H1 (cell line): Measurements from ENCODE around the gene SART1. TPM values are rescaled to one million over a fixed set of nuclear protein-coding genes. Genes with fewer than 3 reads are reported as not detected.

Source experiments
- CTCF ChIA-PET: fragments of 300-600 bp; sonication (Branson Sonifier 250); formaldehyde crosslinking; loops from one replicate; lab custom pipeline; 2021; ENCODE audit not compliant: partially characterized antibody; lab: Charles Lee
- POLR2A ChIA-PET: fragments of 300-600 bp; sonication (Branson Sonifier 250); formaldehyde crosslinking; loops from one replicate; lab custom pipeline; 2021; ENCODE audit warnings: inconsistent platforms; ENCODE audit not compliant: partially characterized antibody; lab: Charles Lee
- DNase-seq, 2 experiments: peaks; one replicate each; pipeline versions ENCODE4 v3.0.0 to v3.0.0-alpha.2; 2010 to 2022; ENCODE audit warnings: low spot score in 2 of 2, low read depth in 1 of 2, mixed read lengths in 1 of 2
- FAIRE-seq: peaks from 2 replicates; lab custom pipeline; 2011; peaks lifted over from hg19 to GRCh38; lab: Jason Lieb, UNC
- H2AFZ ChIP-seq: 2 replicates; pipeline ENCODE4 v1.8.1; 2012; ENCODE audit warnings: low read length, inconsistent platforms
- H2AK5ac ChIP-seq: 2 replicates; pipeline ENCODE4 v1.6.1; 2013; ENCODE audit warnings: low read depth, low read length
- H2BK120ac ChIP-seq: replicated peaks from 2 replicates; pipeline ENCODE3; 2013; ENCODE audit warnings: low read depth, low read length, inconsistent platforms
- H2BK12ac ChIP-seq: 2 replicates; pipeline ENCODE4 v1.6.1; 2013; ENCODE audit warnings: low read depth, low read length
- H2BK15ac ChIP-seq: 2 replicates; pipeline ENCODE4 v1.6.1; 2013; ENCODE audit warnings: low read length
- H2BK20ac ChIP-seq: 2 replicates; pipeline ENCODE4 v1.6.1; 2013; ENCODE audit warnings: low read length
- H2BK5ac ChIP-seq: 2 replicates; pipeline ENCODE4 v1.6.1; 2013; ENCODE audit warnings: low read depth, low read length
- H3K14ac ChIP-seq: 2 replicates; pipeline ENCODE4 v1.6.1; 2013; ENCODE audit warnings: inconsistent platforms; ENCODE audit not compliant: insufficient read length
- H3K18ac ChIP-seq: 2 replicates; pipeline ENCODE4 v1.6.1; 2013; ENCODE audit warnings: low read length; ENCODE audit errors: extremely low read depth
- H3K23ac ChIP-seq: 2 replicates; pipeline ENCODE4 v1.6.1; 2013; ENCODE audit warnings: inconsistent platforms; ENCODE audit not compliant: insufficient read length
- H3K23me2 ChIP-seq: 2 replicates; pipeline ENCODE4 v1.6.1; 2013; ENCODE audit warnings: low read depth, low read length
- H3K27ac ChIP-seq: 2 replicates; pipeline ENCODE4 v1.6.1; 2011; ENCODE audit warnings: low read depth, low read length, inconsistent platforms
- H3K27me3 ChIP-seq, 4 experiments: replicated peaks in 1 of 4; 1 replicate in 1 of 4; 2 replicates in 3 of 4; pipeline versions ENCODE4 v1.6.1 to v1.8.1; 2011 to 2013; ENCODE audit warnings: low read length in 3 of 4, mild to moderate bottlenecking in 3 of 4, inconsistent platforms in 2 of 4, mixed read lengths in 2 of 4, moderate library complexity in 1 of 4; ENCODE audit not compliant: control insufficient read depth in 3 of 4, insufficient read depth in 3 of 4; ENCODE audit errors: extremely low read depth in 1 of 4
- H3K36me3 ChIP-seq, 4 experiments: 2 replicates each; pipeline versions ENCODE4 v1.6.1 to v1.8.1; 2011 to 2013; ENCODE audit warnings: mild to moderate bottlenecking in 4 of 4, low read length in 3 of 4, moderate library complexity in 2 of 4, control low read depth in 1 of 4, inconsistent platforms in 1 of 4; ENCODE audit not compliant: insufficient read depth in 4 of 4, control insufficient read depth in 2 of 4
- H3K4ac ChIP-seq: replicated peaks from 2 replicates; pipeline ENCODE3; 2013; ENCODE audit warnings: low read length, low read depth, mixed read lengths, inconsistent platforms; ENCODE audit not compliant: insufficient read length
- H3K4me1 ChIP-seq, 4 experiments: replicated peaks in 1 of 4; 1 replicate in 1 of 4; 2 replicates in 3 of 4; pipeline versions ENCODE4 v1.6.1 to v1.8.1; 2011 to 2013; ENCODE audit warnings: low read length in 3 of 4, inconsistent platforms in 2 of 4, mixed read lengths in 1 of 4; ENCODE audit not compliant: insufficient read depth in 4 of 4, control insufficient read depth in 3 of 4
- H3K4me2 ChIP-seq, 2 experiments: 2 replicates each; pipeline versions ENCODE4 v1.6.1 to v1.8.1; 2011 to 2013; ENCODE audit warnings: low read depth in 2 of 2, low read length in 2 of 2, control low read depth in 1 of 2, inconsistent platforms in 1 of 2, mild to moderate bottlenecking in 1 of 2; ENCODE audit not compliant: insufficient read depth in 1 of 2
- H3K4me3 ChIP-seq, 4 experiments: fragments of 200-600, 300-600 bp in 1 of 4; sonication (generic), shearing (Covaris generic), sonication (Bioruptor Twin) in 1 of 4; 2 replicates each; pipeline versions ENCODE4 v1.5.1 to v1.8.1; 2011 to 2016; ENCODE audit warnings: low read length in 4 of 4, low read depth in 3 of 4, control low read depth in 2 of 4, inconsistent platforms in 2 of 4, mild to moderate bottlenecking in 2 of 4, mixed read lengths in 1 of 4, moderate library complexity in 1 of 4; ENCODE audit not compliant: insufficient read depth in 2 of 4; ENCODE audit errors: extremely low read depth in 1 of 4
- H3K56ac ChIP-seq: replicated peaks from 2 replicates; pipeline ENCODE3; 2013; ENCODE audit warnings: low read depth, mild to moderate bottlenecking, mixed read lengths, low read length, inconsistent platforms; ENCODE audit not compliant: insufficient read length
- H3K79me1 ChIP-seq: 2 replicates; pipeline ENCODE4 v1.6.1; 2013; ENCODE audit warnings: low read depth, low read length, control low read depth
- H3K79me2 ChIP-seq, 2 experiments: 2 replicates each; pipeline versions ENCODE4 v1.6.1 to v1.8.1; 2012 to 2013; ENCODE audit warnings: low read length in 2 of 2, mild to moderate bottlenecking in 2 of 2, inconsistent platforms in 1 of 2; ENCODE audit not compliant: insufficient read depth in 2 of 2, control insufficient read depth in 1 of 2
- H3K9ac ChIP-seq, 4 experiments: replicated peaks in 1 of 4; 1 replicate in 1 of 4; 2 replicates in 3 of 4; pipeline versions ENCODE4 v1.6.1 to v1.8.1; 2011 to 2013; ENCODE audit warnings: low read depth in 3 of 4, low read length in 3 of 4, control low read depth in 2 of 4, mild to moderate bottlenecking in 2 of 4, moderate library complexity in 2 of 4, inconsistent platforms in 1 of 4; ENCODE audit errors: extremely low read depth in 1 of 4
- H3K9me3 ChIP-seq, 2 experiments: 2 replicates each; pipeline versions ENCODE4 v1.6.1 to v1.8.1; 2012 to 2013; ENCODE audit warnings: mild to moderate bottlenecking in 2 of 2, moderate library complexity in 2 of 2, control low read depth in 1 of 2, inconsistent platforms in 1 of 2, low read depth in 1 of 2, low read length in 1 of 2, mixed read lengths in 1 of 2; ENCODE audit not compliant: insufficient read depth in 2 of 2
- H4K20me1 ChIP-seq, 2 experiments: replicated peaks in 1 of 2; 2 replicates each; pipeline versions ENCODE3 to v1.8.1; 2011 to 2013; ENCODE audit warnings: inconsistent platforms in 2 of 2, low read length in 2 of 2, mild to moderate bottlenecking in 1 of 2; ENCODE audit not compliant: insufficient read depth in 2 of 2, control insufficient read depth in 1 of 2
- H4K5ac ChIP-seq: 2 replicates; pipeline ENCODE4 v1.6.1; 2013; ENCODE audit warnings: low read length, low read depth, mixed read lengths, inconsistent platforms; ENCODE audit not compliant: insufficient read length
- H4K8ac ChIP-seq: 2 replicates; pipeline ENCODE4 v1.8.0; 2013; ENCODE audit warnings: mild to moderate bottlenecking, moderate library complexity, low read length, inconsistent platforms; ENCODE audit not compliant: insufficient read depth; ENCODE audit errors: extremely low read depth
- H4K91ac ChIP-seq: replicated peaks from 2 replicates; pipeline ENCODE3; 2013; ENCODE audit warnings: low read length, mixed read lengths, inconsistent platforms; ENCODE audit not compliant: insufficient read length
- ATF2 ChIP-seq: IDR thresholded peaks from 2 replicates; pipeline ENCODE4 v1.6.1; 2012; ENCODE audit warnings: low read length, inconsistent platforms
- BRCA1 ChIP-seq: IDR thresholded peaks from 2 replicates; pipeline ENCODE4 v1.6.1; 2012; ENCODE audit warnings: low read depth, low read length, improper control_type of control experiment
- CBX8 ChIP-seq: fragments of 300-800, 300-1000 bp; sonication (generic); IDR thresholded peaks from 2 replicates; pipeline ENCODE4 v1.7.1; 2016; ENCODE audit warnings: low read depth, low read length, borderline replicate concordance
- CHD2 ChIP-seq: IDR thresholded peaks from 2 replicates; pipeline ENCODE4 v1.6.1; 2012; ENCODE audit warnings: low read length, improper control_type of control experiment
- EGR1 ChIP-seq: IDR thresholded peaks from 2 replicates; pipeline ENCODE4 v1.6.1; 2011; ENCODE audit warnings: low read depth, low read length, borderline replicate concordance
- EZH2 ChIP-seq: fragments of 200-600 bp; sonication (generic); IDR thresholded peaks from 2 replicates; pipeline ENCODE4 v1.7.1; 2012; ENCODE audit warnings: low read depth, mild to moderate bottlenecking, moderate library complexity, low read length, inconsistent platforms; ENCODE audit not compliant: severe bottlenecking
- KDM4A ChIP-seq: IDR thresholded peaks from one replicate; pipeline ENCODE4 v1.7.1; 2012; ENCODE audit warnings: low read depth, mild to moderate bottlenecking, moderate library complexity, low read length, inconsistent platforms; ENCODE audit not compliant: severe bottlenecking
- POLR2AphosphoS5 ChIP-seq: IDR thresholded peaks from 2 replicates; pipeline ENCODE4 v1.6.1; 2011; ENCODE audit warnings: low read depth, low read length
- SP4 ChIP-seq: IDR thresholded peaks from 2 replicates; pipeline ENCODE4 v1.6.1; 2012; ENCODE audit warnings: low read length, inconsistent platforms
- SRF ChIP-seq: IDR thresholded peaks from 2 replicates; pipeline ENCODE4 v1.6.1; 2011; ENCODE audit warnings: mild to moderate bottlenecking, low read depth, low read length, moderate library complexity
- TEAD4 ChIP-seq: IDR thresholded peaks from 2 replicates; pipeline ENCODE4 v1.6.1; 2012; ENCODE audit warnings: low read depth, low read length, inconsistent platforms, mixed read lengths
- WGBS, 2 experiments: shearing (Covaris generic) in 1 of 2; methylation state at CpG; one replicate each; pipeline versions ENCODE4 v1.1.6 to v1.1.7; 2013 to 2015; ENCODE audit warnings: low lambda C conversion rate in 2 of 2, mixed read lengths in 2 of 2, inconsistent platforms in 1 of 2, low coverage in 1 of 2, missing lambda C conversion rate in 1 of 2; ENCODE audit not compliant: insufficient replicate concordance in 2 of 2, insufficient coverage in 1 of 2, insufficient read length in 1 of 2; ENCODE audit errors: extremely low coverage in 1 of 2, missing lambda C conversion rate in 1 of 2; 5-methylcytosine and 5-hydroxymethylcytosine counted together
- polyA plus RNA-seq, 7 experiments: library from polyadenylated mRNA; depleted of rRNA in 3 of 7; stranded (reverse) in 5 of 7; unstranded in 2 of 7; fragments of >200 nt in 5 of 7; fragments of 200-250 nt in 2 of 7; gene quantifications; 1 replicate in 5 of 7; 2 replicates in 1 of 7; 4 replicates in 1 of 7; pipeline versions ENCODE4 v1.2.1 to v1.2.3, GENCODE V29; 2011 to 2013; ENCODE audit warnings: missing spikeins in 2 of 7, mixed read lengths in 2 of 7
- total RNA-seq: library from RNA; stranded (reverse); fragmentation: NEBNext Ultra II Directional; extraction: Animal tissue kit (Norgen Biotek cat#: 25700); gene quantifications from 2 replicates; pipeline ENCODE4 v1.2.1, GENCODE V29; 2021

The SART1 gene
- total and polyA plus RNA-seq, 2 of the 8 experiments (the other 6 are each of a cell fraction or from before 2014, with no cell fraction given) = 9.7 to 46.1 TPM

- no peak for FAIRE-seq
- Histone ChIP-seq H4K5ac (no peak overlapping the region), H2AFZ (no peak overlapping the region), H3K18ac (no peak overlapping the region), H4K8ac (peak overlapping the region; percentile 41; the same call in 1 of the 2 replicates), H3K4me1 (no peaks in the 10 kb centered on the region), H2BK15ac (no peak overlapping the region), H4K91ac (no peak overlapping the region), H3K56ac (no peak overlapping the region), H3K23ac (no peak overlapping the region), H2BK12ac (no peak overlapping the region), H2BK120ac (no peak overlapping the region), H3K79me2 (no peaks in the 10 kb centered on the region), H4K20me1 (peaks cover 0 to 2% of the 10 kb centered on the region in 2 experiments), H2BK5ac (no peak overlapping the region), H3K14ac (no peak overlapping the region), H3K4ac (no peak overlapping the region), H2AK5ac (no peak overlapping the region), H3K9me3 (no peaks in the 10 kb centered on the region), H3K27ac (no peak overlapping the region), H3K36me3 (peaks cover 0 to 11% (median 8%) of the 10 kb centered on the region in 4 experiments; a peak in 6 of 8 replicates), H3K27me3 (no peaks in the 10 kb centered on the region), H3K4me3 (no peak overlapping the region), H2BK20ac (no peak overlapping the region), H3K79me1 (no peaks in the 10 kb centered on the region), H3K9ac (no peak overlapping the region; a peak in 1 of 7 replicates), H3K4me2 (no peak overlapping the region), H3K23me2 (no peaks in the 10 kb centered on the region)
- 84% methylated on average over 20 of the region's 22 CpGs; no CpG with 5 or more reads in 1 of the 2 experiments for WGBS, 2 experiments
- ChIA-PET POLR2A (interaction anchor here (0.6 to 2.7 kb wide), 6 partner anchors 9 to 130 kb away, joined by 3 to 7 read pairs (median 4); no protein-coding TSS in a partner anchor), CTCF (interaction anchor here (0.9 to 18.4 kb wide), 7 partner anchors 14 to 277 kb away, joined by 3 to 281 read pairs (median 3); partner anchors contain the start of genes CCDC85B, FIBP and SART1)
- no peak for DNase-seq
- TF ChIP-seq BRCA1 (no peak), TEAD4 (no peak), SP4 (no peak), EGR1 (no peak), POLR2AphosphoS5 (no peak), EZH2 (no peak), CBX8 (no peak), SRF (no peak), ATF2 (no peak), KDM4A (no peak), CHD2 (no peak)
Observed at GRCh38 chr11:65982824-65983588, 21.5 kb downstream of the SART1 start.
